ENCODE data around the gene ATP13A5. TPM values are rescaled to one million over a fixed set of nuclear protein-coding genes. Genes with fewer than 3 reads are reported as not detected.

The ATP13A5 gene
- polyA plus RNA-seq, 1 experiment, result not detected

- no peak for DNase-seq (ENCODE audit: low read depth, low spot score)
- ChIA-PET CTCF (no interaction called here), POLR2A (no interaction called here)
- H3K27me3 ChIP-seq (ENCODE audit: control insufficient read depth, insufficient read depth, low read length), result no peaks in the 10 kb centered on the region
- no peaks in the 10 kb centered on the region for H3K9me3 ChIP-seq (ENCODE audit: control insufficient read depth, insufficient read depth, low read length)
- no peak overlapping the region for H3K27ac ChIP-seq (ENCODE audit: low read depth, low read length)
- H3K4me3 ChIP-seq (ENCODE audit: low read depth, low read length), result no peak overlapping the region
- TF ChIP-seq, protein P1, sequence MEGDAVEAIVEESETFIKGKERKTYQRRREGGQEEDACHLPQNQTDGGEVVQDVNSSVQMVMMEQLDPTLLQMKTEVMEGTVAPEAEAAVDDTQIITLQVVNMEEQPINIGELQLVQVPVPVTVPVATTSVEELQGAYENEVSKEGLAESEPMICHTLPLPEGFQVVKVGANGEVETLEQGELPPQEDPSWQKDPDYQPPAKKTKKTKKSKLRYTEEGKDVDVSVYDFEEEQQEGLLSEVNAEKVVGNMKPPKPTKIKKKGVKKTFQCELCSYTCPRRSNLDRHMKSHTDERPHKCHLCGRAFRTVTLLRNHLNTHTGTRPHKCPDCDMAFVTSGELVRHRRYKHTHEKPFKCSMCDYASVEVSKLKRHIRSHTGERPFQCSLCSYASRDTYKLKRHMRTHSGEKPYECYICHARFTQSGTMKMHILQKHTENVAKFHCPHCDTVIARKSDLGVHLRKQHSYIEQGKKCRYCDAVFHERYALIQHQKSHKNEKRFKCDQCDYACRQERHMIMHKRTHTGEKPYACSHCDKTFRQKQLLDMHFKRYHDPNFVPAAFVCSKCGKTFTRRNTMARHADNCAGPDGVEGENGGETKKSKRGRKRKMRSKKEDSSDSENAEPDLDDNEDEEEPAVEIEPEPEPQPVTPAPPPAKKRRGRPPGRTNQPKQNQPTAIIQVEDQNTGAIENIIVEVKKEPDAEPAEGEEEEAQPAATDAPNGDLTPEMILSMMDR (IDR thresholded peaks at IDR 0.05; ENCODE audit: low read depth, low read length), result no peak
These were observed 73.2 kb downstream of the ATP13A5 start for GRCh38 chr3:193305356-193305755.

GRCh38 chr3:193301433-193301832 is 77.1 kb downstream of the ATP13A5 start:
- no peak overlapping the region for H3K27ac ChIP-seq (ENCODE audit: low read depth, low read length)
- H3K4me3 ChIP-seq (ENCODE audit: low read depth, low read length), result no peak overlapping the region
- DNase-seq (ENCODE audit: low read depth, low spot score), result no peak
- H3K27me3 ChIP-seq (ENCODE audit: control insufficient read depth, insufficient read depth, low read length), result no peaks in the 10 kb centered on the region
- H3K9me3 ChIP-seq (ENCODE audit: control insufficient read depth, insufficient read depth, low read length), result no peaks in the 10 kb centered on the region
- POLR2A ChIA-PET, result no interaction called here
- CTCF ChIA-PET, result no interaction called here
- TF ChIP-seq, protein P1 (IDR thresholded peaks at IDR 0.05; ENCODE audit: low read depth, low read length), result no peak

DNA sequence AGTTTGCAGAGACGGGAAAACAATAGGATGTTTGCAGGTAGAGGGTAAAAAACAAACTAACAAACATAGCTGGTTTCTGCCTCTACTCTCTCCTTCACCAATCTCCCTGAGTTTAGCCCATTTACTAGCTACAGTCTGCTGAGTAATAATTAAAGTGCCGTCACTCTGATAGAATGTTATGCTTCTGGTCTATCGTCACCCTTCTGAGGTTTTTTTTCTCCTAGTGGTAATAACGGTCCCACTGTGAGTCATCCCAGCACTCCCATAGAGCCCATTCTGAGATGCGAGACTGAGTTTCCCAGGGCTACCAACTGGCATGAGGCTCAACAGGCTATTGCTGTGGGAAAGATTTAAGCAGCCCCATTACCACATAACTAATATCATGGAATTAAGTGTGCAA is 81.1 kb downstream of the ATP13A5 start:
- Histone ChIP-seq H3K27ac (ENCODE audit: low read depth, low read length) (no peak overlapping the region), H3K27me3 (ENCODE audit: control insufficient read depth, insufficient read depth, low read length) (no peaks in the 10 kb centered on the region), H3K4me3 (ENCODE audit: low read depth, low read length) (no peak overlapping the region), H3K9me3 (ENCODE audit: control insufficient read depth, insufficient read depth, low read length) (no peaks in the 10 kb centered on the region)
- POLR2A ChIA-PET, result no interaction called here
- no peak for DNase-seq (ENCODE audit: low read depth, low spot score)
- CTCF ChIA-PET, result no interaction called here
- TF ChIP-seq, protein P1 (IDR thresholded peaks at IDR 0.05; ENCODE audit: low read depth, low read length), result no peak

- H3K4me3 ChIP-seq (ENCODE audit: low read depth, low read length), result no peak overlapping the region
- POLR2A ChIA-PET, result no interaction called here
- TF ChIP-seq, protein P1 (IDR thresholded peaks at IDR 0.05; ENCODE audit: low read depth, low read length), result no peak
- H3K27me3 ChIP-seq (ENCODE audit: control insufficient read depth, insufficient read depth, low read length), result no peaks in the 10 kb centered on the region
- CTCF ChIA-PET, result no interaction called here
- H3K27ac ChIP-seq (ENCODE audit: low read depth, low read length), result no peak overlapping the region
- DNase-seq (ENCODE audit: low read depth, low spot score), result no peak
- H3K9me3 ChIP-seq (ENCODE audit: control insufficient read depth, insufficient read depth, low read length), result no peaks in the 10 kb centered on the region
These were observed 82.6 kb downstream of the ATP13A5 start for GRCh38 chr3:193295985-193296384.

DNA sequence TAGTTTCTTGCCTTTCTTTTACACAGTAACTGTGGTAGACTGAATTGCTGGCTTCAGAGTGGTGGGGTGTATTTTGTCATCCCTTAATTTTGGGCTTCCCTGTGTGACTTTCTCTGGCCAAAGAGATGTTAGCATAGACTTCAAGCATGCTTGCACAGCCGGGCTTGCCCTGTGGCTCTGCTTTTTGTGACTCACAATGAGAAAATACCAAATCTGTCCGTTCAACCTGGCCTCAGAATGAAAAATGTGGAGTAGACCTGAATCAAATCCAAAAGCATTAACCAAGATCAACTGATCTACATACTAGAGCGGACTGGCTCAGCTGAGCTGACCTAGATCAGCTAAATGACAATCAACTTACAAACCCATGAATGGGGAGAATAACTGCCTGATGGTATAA is 86.2 kb downstream of the ATP13A5 start:
- TF ChIP-seq, protein P1 (IDR thresholded peaks at IDR 0.05; ENCODE audit: low read depth, low read length), result no peak
- Histone ChIP-seq H3K27me3 (ENCODE audit: control insufficient read depth, insufficient read depth, low read length) (no peaks in the 10 kb centered on the region), H3K9me3 (ENCODE audit: control insufficient read depth, insufficient read depth, low read length) (no peaks in the 10 kb centered on the region), H3K27ac (ENCODE audit: low read depth, low read length) (no peak overlapping the region), H3K4me3 (ENCODE audit: low read depth, low read length) (no peak overlapping the region)
- ChIA-PET CTCF (no interaction called here), POLR2A (no interaction called here)
- no peak for DNase-seq (ENCODE audit: low read depth, low spot score)

All from AG04450 (cell line).